Nephron (organoid): ENCODE results near the gene TMEM26.
A peak's percentile ranks its signal among the peaks of the same experiment; 100 is the strongest.

Experiments used
- H3K27ac Mint-ChIP-seq, 3 experiments: 2 replicates each; pipeline ENCODE4 v1.8.0; 2020; ENCODE audit warnings: mixed read lengths in 3 of 3, mild to moderate bottlenecking in 2 of 3, moderate library complexity in 1 of 3
- H3K27me3 Mint-ChIP-seq: 2 replicates; pipeline ENCODE4 v1.8.0; 2021; ENCODE audit warnings: low read depth, mild to moderate bottlenecking, moderate library complexity, mixed read lengths
- H3K36me3 Mint-ChIP-seq: 2 replicates; pipeline ENCODE4 v1.8.0; 2020; ENCODE audit warnings: low read depth, mixed read lengths
- H3K4me1 Mint-ChIP-seq: 2 replicates; pipeline ENCODE4 v1.8.0; 2020; ENCODE audit warnings: mixed read lengths
- H3K4me3 Mint-ChIP-seq, 3 experiments: 2 replicates each; pipeline ENCODE4 v1.8.0; 2020; ENCODE audit warnings: mild to moderate bottlenecking in 3 of 3, mixed read lengths in 3 of 3, moderate library complexity in 2 of 3
- H3K9me3 Mint-ChIP-seq: 2 replicates; pipeline ENCODE4 v1.8.0; 2020; ENCODE audit warnings: mixed read lengths
- CTCF ChIP-seq, 3 experiments: fragments of 200-600 bp; sonication (generic); IDR thresholded peaks; one replicate each; pipeline ENCODE4 v1.5.0; 2021; ENCODE audit warnings: antibody characterized with exemption in 3 of 3; ENCODE audit not compliant: unreplicated experiment in 3 of 3

The TMEM26 gene

GRCh38 chr10:61464461-61465170 is 11.4 kb upstream of the TMEM26 start:
- no peaks in the 10 kb centered on the region for H3K27me3 Mint-ChIP-seq
- peaks cover 6% of the 10 kb centered on the region for H3K9me3 Mint-ChIP-seq
- no peak overlapping the region for H3K4me3 Mint-ChIP-seq
- peaks cover 38% of the 10 kb centered on the region for H3K4me1 Mint-ChIP-seq
- H3K36me3 Mint-ChIP-seq = no peaks in the 10 kb centered on the region
- peak overlapping the region in 2 of 3 experiments; percentile 14 to 92 for H3K27ac Mint-ChIP-seq
- TF ChIP-seq CTCF (IDR thresholded peaks at IDR 0.05; ENCODE audit: unreplicated experiment in 3 of 3) = no peak

GRCh38 chr10:61463035-61463909 is 10.1 kb upstream of the TMEM26 start:
- no peaks in the 10 kb centered on the region for H3K36me3 Mint-ChIP-seq
- H3K9me3 Mint-ChIP-seq = peaks cover 6% of the 10 kb centered on the region
- H3K27ac Mint-ChIP-seq = peak overlapping the region; percentile 20 to 92 (median 91)
- peaks cover 3% of the 10 kb centered on the region for H3K27me3 Mint-ChIP-seq
- H3K4me3 Mint-ChIP-seq = no peak overlapping the region
- no peak for TF ChIP-seq CTCF (IDR thresholded peaks at IDR 0.05; ENCODE audit: unreplicated experiment in 3 of 3)
- peaks cover 38% of the 10 kb centered on the region for H3K4me1 Mint-ChIP-seq

GRCh38 chr10:61460835-61461234 is 7.7 kb upstream of the TMEM26 start:
- H3K4me3 Mint-ChIP-seq = no peak overlapping the region
- no peak for TF ChIP-seq CTCF (IDR thresholded peaks at IDR 0.05; ENCODE audit: unreplicated experiment in 3 of 3)
- H3K9me3 Mint-ChIP-seq = peaks cover 6% of the 10 kb centered on the region
- no peaks in the 10 kb centered on the region for H3K36me3 Mint-ChIP-seq
- H3K27me3 Mint-ChIP-seq = peaks cover 16% of the 10 kb centered on the region
- peak overlapping the region in 1 of 3 experiments; percentile 8 for H3K27ac Mint-ChIP-seq
- H3K4me1 Mint-ChIP-seq = peaks cover 50% of the 10 kb centered on the region

GRCh38 chr10:61458031-61458430 is 4.8 kb upstream of the TMEM26 start:
- Mint-ChIP-seq H3K9me3 (peaks cover 6% of the 10 kb centered on the region), H3K4me3 (no peak overlapping the region), H3K27me3 (peaks cover 40% of the 10 kb centered on the region), H3K36me3 (no peaks in the 10 kb centered on the region), H3K4me1 (peaks cover 44% of the 10 kb centered on the region), H3K27ac (no peak overlapping the region)
- TF ChIP-seq CTCF (IDR thresholded peaks at IDR 0.05; ENCODE audit: unreplicated experiment in 3 of 3) = no peak

- Mint-ChIP-seq H3K9me3 (peaks cover 6% of the 10 kb centered on the region), H3K27ac (peak overlapping the region; percentile 9 to 64 (median 40)), H3K4me3 (peak overlapping the region in 1 of 3 experiments; percentile 44), H3K4me1 (peaks cover 50% of the 10 kb centered on the region), H3K27me3 (peaks cover 57% of the 10 kb centered on the region), H3K36me3 (no peaks in the 10 kb centered on the region)
- TF ChIP-seq CTCF (IDR thresholded peaks at IDR 0.05; ENCODE audit: unreplicated experiment in 3 of 3) = no peak
Measured at GRCh38 chr10:61456095-61456789, 3.1 kb upstream of the TMEM26 start.
